Skeletal muscle tissue (tissue), 4 donors: Measurements from ENCODE around the gene BEND6. TPM values are rescaled to one million over a fixed set of nuclear protein-coding genes. Genes with fewer than 3 reads are reported as not detected.

Experiments used
- H3K27ac ChIP-seq: one replicate; pipeline ENCODE4 v1.7.0; 2013; ENCODE audit warnings: mild to moderate bottlenecking, low read depth, low read length, inconsistent platforms
- H3K27me3 ChIP-seq, 3 donors: one replicate each; pipeline ENCODE4 v1.7.0; 2013; ENCODE audit warnings: low read length in 3 of 3; ENCODE audit not compliant: control insufficient read depth in 3 of 3, insufficient read depth in 3 of 3
- H3K36me3 ChIP-seq, 3 donors: one replicate each; pipeline ENCODE4 v1.7.0; 2013; ENCODE audit warnings: low read length in 3 of 3; ENCODE audit not compliant: control insufficient read depth in 3 of 3, insufficient read depth in 3 of 3
- H3K4me1 ChIP-seq, 3 donors: one replicate each; pipeline ENCODE4 v1.7.0; 2013; ENCODE audit warnings: low read length in 3 of 3, mild to moderate bottlenecking in 3 of 3; ENCODE audit not compliant: control insufficient read depth in 3 of 3, insufficient read depth in 3 of 3
- H3K4me3 ChIP-seq, 3 donors: one replicate each; pipeline ENCODE4 v1.7.0; 2013; ENCODE audit warnings: low read length in 3 of 3
- H3K9ac ChIP-seq, 3 donors: one replicate each; pipeline ENCODE4 v1.7.0; 2013; ENCODE audit warnings: low read length in 3 of 3, mild to moderate bottlenecking in 3 of 3, moderate library complexity in 2 of 3, low read depth in 1 of 3
- H3K9me3 ChIP-seq, 3 donors: one replicate each; pipeline ENCODE4 v1.7.0; 2013; ENCODE audit warnings: low read length in 3 of 3; ENCODE audit not compliant: control insufficient read depth in 3 of 3
- total RNA-seq: library from RNA; depleted of rRNA; stranded (reverse); fragments of >200 nt; gene quantifications from one replicate; pipeline ENCODE4 v1.2.3, GENCODE V29; 2014
- donor health status: Osteomylitis.

Gene BEND6
- not detected for total RNA-seq

- H3K9ac ChIP-seq: peak within 1 kb of the TSS; percentile 51 to 72 (median 59)
- no peaks in the 10 kb centered on the region for H3K36me3 ChIP-seq
- peak within 1 kb of the TSS; percentile 72 to 83 (median 75) for H3K4me3 ChIP-seq
- no peaks in the 10 kb centered on the region for H3K9me3 ChIP-seq
- peaks cover 0 to 7% (median 0%) of the 10 kb centered on the region in 3 donors for H3K27me3 ChIP-seq
- H3K4me1 ChIP-seq: peaks cover 14 to 18% (median 16%) of the 10 kb centered on the region in 3 donors
- no peak within 1 kb of the TSS for H3K27ac ChIP-seq
Observed at GRCh38 chr6:56954403-56955170, at the start of gene BEND6. Gene BEND6, plus strand, starts transcription at chr6:56955107. Its CDS starts 26,704 bp downstream, at chr6:56981811.

GRCh38 chr6:56905378-56905777, 49.5 kb upstream of the BEND6 start:
- Histone ChIP-seq H3K9me3 (no peaks in the 10 kb centered on the region), H3K27ac (no peak overlapping the region), H3K4me3 (no peak overlapping the region), H3K9ac (no peak overlapping the region), H3K4me1 (peaks cover 2 to 5% (median 2%) of the 10 kb centered on the region in 3 donors), H3K36me3 (no peaks in the 10 kb centered on the region), H3K27me3 (no peaks in the 10 kb centered on the region)

- H3K4me1 ChIP-seq: peaks cover 2 to 5% (median 2%) of the 10 kb centered on the region in 3 donors
- no peak overlapping the region for H3K27ac ChIP-seq
- H3K4me3 ChIP-seq: no peak overlapping the region
- H3K9ac ChIP-seq: no peak overlapping the region
- no peaks in the 10 kb centered on the region for H3K9me3 ChIP-seq
- no peaks in the 10 kb centered on the region for H3K36me3 ChIP-seq
- H3K27me3 ChIP-seq: no peaks in the 10 kb centered on the region
Observed at GRCh38 chr6:56906752-56907151, 48.2 kb upstream of the BEND6 start.

- no peaks in the 10 kb centered on the region for H3K36me3 ChIP-seq
- no peak overlapping the region for H3K9ac ChIP-seq
- H3K27me3 ChIP-seq: no peaks in the 10 kb centered on the region
- H3K4me1 ChIP-seq: peaks cover 0 to 2% (median 0%) of the 10 kb centered on the region in 3 donors
- H3K9me3 ChIP-seq: no peaks in the 10 kb centered on the region
- no peak overlapping the region for H3K27ac ChIP-seq
- no peak overlapping the region for H3K4me3 ChIP-seq
Observed at GRCh38 chr6:56909115-56909907, 45.6 kb upstream of the BEND6 start.

GRCh38 chr6:56911847-56912246, 43.1 kb upstream of the BEND6 start:
- Histone ChIP-seq H3K27ac (no peak overlapping the region), H3K4me1 (peaks cover 0 to 7% (median 0%) of the 10 kb centered on the region in 3 donors), H3K27me3 (no peaks in the 10 kb centered on the region), H3K36me3 (no peaks in the 10 kb centered on the region), H3K4me3 (no peak overlapping the region), H3K9ac (no peak overlapping the region), H3K9me3 (no peaks in the 10 kb centered on the region)

- H3K4me1 ChIP-seq: peaks cover 0 to 7% (median 0%) of the 10 kb centered on the region in 3 donors
- no peaks in the 10 kb centered on the region for H3K9me3 ChIP-seq
- no peak overlapping the region for H3K4me3 ChIP-seq
- no peaks in the 10 kb centered on the region for H3K36me3 ChIP-seq
- H3K27ac ChIP-seq: no peak overlapping the region
- no peaks in the 10 kb centered on the region for H3K27me3 ChIP-seq
- no peak overlapping the region for H3K9ac ChIP-seq
Observed at GRCh38 chr6:56913285-56914074, 41.4 kb upstream of the BEND6 start.

- H3K9me3 ChIP-seq: no peaks in the 10 kb centered on the region
- H3K36me3 ChIP-seq: no peaks in the 10 kb centered on the region
- H3K4me3 ChIP-seq: peak overlapping the region in 1 of 3 donors; percentile 12
- H3K27ac ChIP-seq: peak overlapping the region; percentile 28
- H3K27me3 ChIP-seq: no peaks in the 10 kb centered on the region
- H3K9ac ChIP-seq: peak overlapping the region in 1 of 3 donors; percentile 20
- H3K4me1 ChIP-seq: peaks cover 0 to 7% (median 0%) of the 10 kb centered on the region in 3 donors
Observed at GRCh38 chr6:56914798-56915658, 39.9 kb upstream of the BEND6 start.

- Histone ChIP-seq H3K9me3 (no peaks in the 10 kb centered on the region), H3K36me3 (no peaks in the 10 kb centered on the region), H3K4me3 (no peak overlapping the region), H3K9ac (no peak overlapping the region), H3K4me1 (peaks cover 0 to 7% (median 0%) of the 10 kb centered on the region in 3 donors), H3K27ac (no peak overlapping the region), H3K27me3 (no peaks in the 10 kb centered on the region)
Observed at GRCh38 chr6:56915832-56916231, 39.1 kb upstream of the BEND6 start.
